ENCODE results near the gene ZG16B.

Gene ZG16B

GRCh38 chr16:2845116-2845515 is 15.0 kb downstream of the ZG16B start:
- DNase-seq (ENCODE audit: low read depth) = no peak

DNA sequence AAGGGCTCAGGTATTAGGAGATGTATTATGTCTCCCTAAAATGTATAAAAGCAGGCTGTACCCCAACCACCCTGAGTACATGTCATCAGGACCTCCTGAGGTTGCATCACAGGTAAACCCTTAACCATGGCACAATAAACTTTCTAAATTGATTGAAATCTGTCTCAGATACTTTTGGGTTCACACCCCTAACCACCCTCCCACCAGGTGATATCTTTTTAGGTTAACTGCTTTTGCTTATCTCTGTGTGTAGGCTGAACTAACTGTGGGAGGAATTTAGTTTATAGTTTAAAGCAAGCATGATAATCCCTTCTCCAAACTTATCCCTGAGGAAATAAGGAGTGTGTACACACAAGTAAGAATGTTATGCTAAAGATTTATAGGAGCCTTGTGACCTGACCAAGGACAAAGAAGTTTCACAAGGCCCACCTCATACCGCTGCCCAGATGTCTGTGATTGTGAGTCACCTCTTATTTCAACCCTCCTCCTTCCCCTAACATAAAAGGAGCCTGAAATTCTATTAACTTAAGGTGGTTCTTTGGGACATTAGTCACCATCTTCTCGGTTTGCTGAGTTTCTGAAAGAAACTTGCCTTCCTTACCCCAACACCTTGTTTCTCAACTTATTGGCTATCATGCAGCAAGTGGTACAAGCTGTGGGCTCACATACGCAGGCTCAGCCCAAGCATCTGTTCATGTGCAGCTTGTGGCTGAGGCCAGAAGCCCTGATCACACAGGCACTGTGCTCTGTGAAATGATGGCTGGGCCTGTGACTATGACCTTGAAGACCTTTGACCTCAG is 16.6 kb downstream of the ZG16B start:
- DNase-seq (ENCODE audit: low read depth) = no peak

GRCh38 chr16:2848933-2849725 is 19.0 kb downstream of the ZG16B start:
- DNase-seq (ENCODE audit: low read depth) = no peak

DNA sequence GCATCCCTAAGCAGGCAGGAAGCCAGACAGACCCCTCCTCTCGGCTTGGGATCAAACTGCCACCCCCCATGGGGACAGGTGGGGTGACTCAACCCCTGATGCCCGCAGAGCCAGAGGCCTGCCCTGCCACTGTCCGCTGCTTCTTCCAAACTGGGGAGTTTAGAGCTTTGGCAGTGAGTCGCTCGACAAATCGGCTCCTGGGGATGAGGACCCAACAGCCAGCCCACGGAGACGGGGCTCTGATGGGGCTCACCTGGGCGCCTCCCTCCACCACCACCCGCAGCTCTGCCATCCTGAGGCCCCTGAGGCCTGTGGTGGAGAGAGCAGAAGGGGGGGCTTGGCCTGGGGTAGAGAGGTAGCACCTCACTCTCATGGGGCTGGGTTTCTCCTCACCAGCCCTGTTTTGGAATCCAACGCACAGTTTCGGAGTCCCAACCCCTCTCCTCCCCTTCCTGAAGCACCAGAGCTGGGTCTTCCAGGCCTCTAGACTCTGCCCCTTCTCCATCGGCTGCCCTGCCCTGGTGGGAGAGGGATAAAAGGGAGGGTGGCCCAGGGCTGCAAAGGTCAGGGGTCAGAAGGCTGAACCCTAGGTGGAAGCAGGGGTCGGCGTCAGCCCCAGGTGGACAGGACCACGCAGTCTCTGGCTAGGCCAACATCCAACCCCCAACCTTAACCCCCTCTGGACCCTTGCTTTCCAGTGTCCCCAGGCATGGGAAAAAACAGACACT is 22.1 kb downstream of the ZG16B start:
- no peak for DNase-seq (ENCODE audit: low read depth)

DNA sequence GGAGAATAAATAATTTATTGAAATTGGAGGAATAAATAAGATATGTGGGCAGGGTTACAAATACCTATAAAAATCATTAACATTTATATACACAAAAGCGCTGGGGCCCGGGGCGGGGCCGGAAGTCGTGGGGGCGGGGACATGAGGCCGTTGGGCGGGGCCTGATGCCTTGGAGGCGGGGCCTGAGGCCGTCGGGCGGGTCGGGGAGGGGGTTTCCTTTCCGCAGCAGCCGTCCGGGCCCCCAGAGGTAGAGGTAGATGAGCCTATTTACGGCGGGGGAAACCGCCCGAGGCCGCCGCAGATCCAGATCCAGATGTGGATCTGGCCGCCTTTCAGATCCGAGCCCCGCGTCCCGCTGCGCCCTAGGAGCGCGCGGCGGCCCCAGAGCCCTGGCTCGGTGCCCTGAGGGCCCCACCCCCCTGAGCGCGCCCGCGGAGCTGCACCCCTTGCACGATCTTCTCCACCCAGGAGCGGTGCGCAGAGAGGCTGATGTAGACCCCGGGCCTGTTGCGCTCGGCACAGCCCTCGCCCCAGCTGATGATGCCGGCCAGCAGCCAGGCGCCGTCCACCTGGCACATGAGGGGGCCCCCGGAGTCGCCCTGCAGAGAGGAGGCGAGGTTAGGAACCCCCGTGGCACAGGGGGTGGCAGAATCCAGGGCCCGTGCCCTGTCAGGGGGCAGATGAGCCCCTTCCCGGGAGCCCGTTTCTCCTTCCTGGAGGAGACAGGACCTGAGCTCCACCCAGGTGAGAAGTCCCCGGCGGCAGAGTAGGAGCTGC is 22.8 kb downstream of the ZG16B start:
- no peak for DNase-seq (ENCODE audit: low read depth)

DNA sequence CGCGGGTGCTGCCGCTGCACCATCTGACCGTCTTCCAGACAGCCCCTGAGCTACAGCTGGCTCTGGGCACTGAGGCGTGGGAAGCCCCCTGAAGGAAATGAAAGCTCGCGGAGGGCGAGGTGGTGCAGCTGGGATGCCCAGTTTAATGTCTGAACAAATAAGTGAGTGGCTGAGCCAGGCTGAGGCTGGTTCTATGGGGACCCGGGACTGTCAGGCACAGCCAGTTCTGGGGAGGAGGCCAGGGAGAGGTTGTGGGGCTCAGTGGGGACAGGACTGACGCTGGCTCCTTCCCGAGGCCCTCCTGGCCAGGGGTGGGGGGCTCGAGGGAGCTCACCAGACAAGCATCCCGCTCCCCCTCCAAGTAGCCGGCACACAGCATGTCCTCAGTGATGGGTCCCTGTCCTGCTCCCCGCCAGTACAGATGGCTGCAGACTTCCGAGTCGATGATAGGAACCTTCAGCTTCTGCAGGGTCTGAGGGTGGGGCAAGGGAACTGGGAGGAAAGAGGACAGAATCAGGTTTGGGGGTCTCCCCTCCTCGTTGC is 23.5 kb downstream of the ZG16B start:
- DNase-seq (ENCODE audit: low read depth) = no peak

- DNase-seq (ENCODE audit: low read depth) = no peak
Measured at GRCh38 chr16:2854700-2855309, 24.7 kb downstream of the ZG16B start.

GRCh38 chr16:2855536-2855935 is 25.4 kb downstream of the ZG16B start:
- no peak for DNase-seq (ENCODE audit: low read depth)

DNA sequence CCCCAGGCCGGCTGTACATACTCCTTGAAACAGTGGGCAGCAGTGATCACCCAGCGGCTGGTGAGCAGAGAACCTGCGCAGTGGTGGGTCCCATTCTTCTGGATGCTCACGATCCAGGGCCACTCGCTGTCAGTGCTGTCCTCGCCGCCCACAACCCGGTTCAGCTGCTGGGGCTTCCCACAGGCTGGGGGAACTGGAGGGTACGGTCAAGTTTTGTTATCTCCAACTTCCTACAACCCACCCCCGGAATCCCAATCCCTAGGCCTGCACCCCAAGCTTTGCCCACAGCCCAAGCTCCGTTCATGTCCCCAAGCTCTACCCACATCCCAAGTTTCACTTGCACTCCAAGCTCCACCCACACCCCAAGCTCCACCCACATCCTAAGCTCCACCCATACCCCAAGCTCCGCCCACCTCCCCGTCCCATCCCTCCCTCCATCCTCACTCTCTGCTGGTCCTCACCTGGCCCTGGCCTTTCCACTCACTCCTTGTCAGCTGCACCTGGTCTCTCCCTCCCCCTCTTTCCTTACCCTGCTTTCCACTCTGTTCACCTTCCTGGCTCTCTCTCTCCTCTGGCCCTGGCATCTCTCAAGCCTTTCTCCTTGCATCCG is 26.1 kb downstream of the ZG16B start:
- no peak for DNase-seq (ENCODE audit: low read depth)

DNA sequence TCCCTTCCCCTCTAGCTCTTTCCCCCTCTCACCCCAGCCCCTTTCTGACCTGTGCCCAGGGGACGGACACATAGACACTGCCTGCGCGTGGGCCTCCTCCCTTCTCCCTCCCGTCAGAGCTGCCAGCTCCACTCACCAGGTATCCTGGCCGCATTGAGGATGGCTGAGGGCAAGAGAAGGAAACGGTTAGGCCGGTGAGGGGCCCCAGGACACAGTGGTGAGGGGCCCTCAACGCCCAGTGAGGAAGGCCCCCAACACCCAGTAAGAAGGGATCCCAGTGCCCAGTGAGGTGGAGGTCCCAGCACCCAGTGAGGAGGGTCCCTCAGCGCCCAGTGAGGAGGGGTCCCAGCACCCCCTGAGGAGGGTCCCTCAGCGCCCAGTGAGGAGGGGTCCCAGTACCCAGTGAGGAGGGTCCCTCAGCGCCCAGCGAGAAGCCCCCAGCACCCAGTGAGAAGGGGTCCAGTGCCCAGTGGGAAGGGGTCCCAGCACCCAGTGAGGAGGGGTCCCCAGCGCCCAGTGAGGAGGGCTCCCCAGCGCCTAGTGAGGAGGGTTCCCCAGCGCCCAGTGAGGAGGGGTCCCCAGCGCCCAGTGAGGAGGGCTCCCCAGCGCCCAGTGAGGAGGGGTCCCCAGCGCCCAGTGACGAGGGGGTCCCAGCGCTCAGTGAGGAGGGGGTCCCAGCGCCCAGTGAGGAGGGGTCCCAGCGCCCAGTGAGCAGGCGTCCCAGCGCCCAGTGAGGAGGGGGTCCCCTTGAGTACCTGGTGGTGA is 26.8 kb downstream of the ZG16B start:
- DNase-seq (ENCODE audit: low read depth) = no peak

DNA sequence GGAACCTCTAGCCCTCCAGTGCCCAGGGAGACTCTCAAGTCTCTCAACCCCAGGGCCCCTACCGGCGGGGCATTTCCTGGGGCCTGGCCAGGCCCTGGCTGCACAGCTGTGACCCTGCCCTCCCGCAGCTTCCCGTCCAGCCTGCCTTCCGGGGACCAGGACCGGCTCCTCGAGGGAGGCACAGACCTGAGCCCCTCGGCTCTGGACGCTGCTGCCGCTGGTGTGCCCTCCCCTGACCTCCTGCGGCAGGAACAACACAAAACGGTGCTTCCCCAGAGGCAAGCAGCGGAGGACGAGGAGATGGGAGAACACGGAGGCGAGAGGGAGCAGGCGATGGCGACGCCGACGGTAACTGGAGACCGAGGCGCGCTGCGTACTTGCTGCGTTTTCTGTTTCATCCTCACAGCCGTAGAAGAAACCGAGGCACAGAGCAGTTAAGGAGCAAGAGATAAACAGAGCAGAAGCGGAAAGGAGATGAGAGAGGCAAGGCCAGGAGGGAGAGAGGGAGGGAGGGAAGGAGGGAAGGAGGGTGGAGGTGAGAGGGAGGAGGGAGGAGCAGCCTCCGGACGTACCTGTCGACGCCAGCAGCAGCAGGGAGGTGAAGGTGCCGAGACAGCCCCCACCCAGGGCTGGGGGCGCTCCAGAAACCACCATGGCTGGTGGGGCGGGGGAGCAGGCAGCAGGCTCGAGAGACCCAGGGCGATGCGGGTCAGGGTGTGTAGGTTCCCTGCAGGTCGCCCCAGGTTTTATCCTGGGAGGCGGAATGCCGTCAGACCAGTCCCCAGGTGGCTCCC is 27.5 kb downstream of the ZG16B start, which contains the start of gene PRSS22:
PRSS22 (minus strand) TSS at position 720 of the 794 bp plus-strand sequence; CDS start at position 654, 66 bp downstream.
- DNase-seq (ENCODE audit: low read depth) = no peak

DNA sequence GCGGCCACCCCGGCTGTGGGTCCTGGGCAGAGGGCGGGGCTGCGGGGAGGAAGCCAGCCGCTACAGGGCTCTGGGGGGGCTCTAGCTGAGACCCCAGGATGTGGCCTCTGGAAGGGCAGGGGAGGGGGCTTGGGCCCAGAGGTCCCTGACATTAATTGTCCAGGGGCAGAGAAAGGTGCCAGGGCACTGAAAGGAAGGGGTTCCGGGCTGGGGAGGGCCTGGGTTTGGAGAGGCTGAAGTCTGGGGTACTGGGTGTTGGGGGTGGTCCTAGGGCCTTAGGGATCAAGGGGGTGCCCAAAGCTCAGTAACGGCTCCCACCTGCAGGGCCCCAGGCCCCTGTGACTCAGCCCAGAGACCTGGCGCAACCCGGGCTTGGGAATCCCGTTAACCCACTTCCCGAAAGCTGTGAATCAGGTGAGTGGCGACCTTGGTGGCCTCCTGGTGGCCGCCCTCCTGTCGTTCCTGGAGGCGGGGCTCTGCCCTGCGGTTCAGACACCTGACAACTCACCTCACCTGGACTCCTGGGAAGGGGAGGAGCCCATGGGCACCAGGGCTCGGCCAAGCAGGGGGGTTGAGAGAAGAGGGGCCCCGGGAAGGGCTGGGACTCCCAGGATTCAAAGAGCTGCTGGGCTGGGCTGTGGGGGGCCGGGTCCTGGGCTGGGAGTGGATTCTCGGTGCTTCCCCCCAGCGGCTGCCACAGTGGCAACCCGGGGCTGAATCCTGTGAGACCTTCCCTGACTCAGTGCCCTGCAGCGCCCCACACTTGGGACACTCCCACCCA is 28.3 kb downstream of the ZG16B start:
- DNase-seq (ENCODE audit: low read depth) = no peak

DNA sequence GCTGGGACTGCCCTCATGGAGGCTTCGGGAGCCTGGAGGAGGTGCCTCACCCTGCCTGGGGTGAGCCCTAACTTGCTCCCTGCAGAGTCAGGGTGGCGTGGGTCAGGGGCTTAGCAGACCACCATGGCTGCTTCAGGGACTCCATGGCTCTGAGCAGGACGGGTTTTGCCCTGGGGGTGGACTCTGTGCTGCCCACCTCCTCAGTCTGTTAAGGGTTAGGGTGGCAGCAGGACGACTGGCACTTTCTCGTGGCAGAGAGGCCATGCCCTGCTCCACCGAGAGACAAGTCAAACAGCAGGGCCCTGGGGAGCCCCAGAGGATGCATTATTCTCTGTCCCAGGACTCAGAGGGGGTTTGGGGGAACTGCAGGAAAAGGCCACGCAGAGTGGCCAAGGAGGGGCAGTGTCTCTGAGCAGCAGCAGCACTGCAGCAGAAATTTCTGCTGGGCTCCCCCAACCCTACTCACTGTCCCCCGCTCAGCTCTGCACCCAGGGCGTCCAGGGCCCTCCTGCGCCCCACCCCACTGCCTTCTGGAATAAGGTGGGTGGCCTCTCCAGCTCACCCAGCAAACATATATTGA is 29.7 kb downstream of the ZG16B start:
- DNase-seq (ENCODE audit: low read depth) = no peak

- no peak for DNase-seq (ENCODE audit: low read depth)
Measured at GRCh38 chr16:2860826-2861567, 30.9 kb downstream of the ZG16B start.

- no peak for DNase-seq (ENCODE audit: low read depth)
Measured at GRCh38 chr16:2865651-2866050, 35.5 kb downstream of the ZG16B start.

DNA sequence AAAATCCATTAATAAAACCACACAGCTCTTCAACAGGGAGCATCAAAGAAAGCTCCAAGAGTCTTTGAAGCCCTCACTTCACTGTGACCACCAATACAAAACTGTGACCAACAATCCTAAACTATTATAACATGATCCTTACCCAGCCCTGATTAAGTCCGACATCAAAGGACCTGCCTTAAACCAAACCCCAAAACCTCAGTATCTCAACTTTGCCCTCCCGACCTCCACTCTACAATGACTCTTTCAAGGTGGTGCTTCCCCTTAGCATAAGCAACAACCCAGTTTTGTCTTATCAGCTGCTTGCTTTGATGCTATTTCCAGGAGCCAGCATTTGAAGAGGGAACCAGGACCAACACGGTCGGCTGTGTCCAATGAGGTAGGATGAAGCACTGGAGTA is 36.3 kb downstream of the ZG16B start:
- no peak for DNase-seq (ENCODE audit: low read depth)

DNA sequence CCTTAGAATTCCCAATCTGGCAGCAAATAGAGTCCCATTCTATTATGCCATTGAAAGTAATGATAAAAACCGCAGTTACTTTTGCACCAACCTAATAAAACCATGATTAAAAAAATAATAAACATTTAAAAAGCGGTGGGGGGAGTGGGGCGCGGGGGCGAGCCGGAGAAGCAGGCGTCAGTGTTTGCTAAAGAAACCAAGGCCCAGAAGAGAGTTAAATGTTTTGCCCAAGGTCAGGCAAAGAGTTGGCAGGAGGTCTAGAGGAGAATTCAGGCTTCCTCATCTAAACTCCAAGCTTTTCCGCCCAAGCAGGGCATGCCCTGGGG is 37.5 kb downstream of the ZG16B start:
- no peak for DNase-seq (ENCODE audit: low read depth)

Data from HS-27A (cell line).